Vagina (tissue), 2 donors: ENCODE measurements around the gene NUP93.

Source experiments
- CTCF ChIP-seq, 3 experiments: fragments of 450-650 bp in 2 of 3; fragments of 200-600 bp in 1 of 3; sonication (generic) in 1 of 3; IDR thresholded peaks; one replicate each; pipeline ENCODE4 v1.5.1; 2017 to 2019; ENCODE audit warnings: antibody characterized with exemption in 3 of 3, mild to moderate bottlenecking in 2 of 3, moderate library complexity in 2 of 3
- POLR2A ChIP-seq, 2 donors: fragments of 450-650 bp; IDR thresholded peaks; one replicate each; pipeline ENCODE4 v1.6.1; 2017; ENCODE audit warnings: antibody characterized with exemption in 2 of 2, mild to moderate bottlenecking in 2 of 2, moderate library complexity in 2 of 2

GRCh38 chr16:56864960-56865359 is 135.0 kb downstream of the NUP93 start, which contains the start of gene SLC12A3:
- TF ChIP-seq POLR2A (IDR thresholded peaks at IDR 0.05) (no peak), CTCF (IDR thresholded peaks at IDR 0.05) (no peak)
